ENCODE results near the gene SLC25A33. TPM values are rescaled to one million over a fixed set of nuclear protein-coding genes. Genes with fewer than 3 reads are reported as not detected.

The SLC25A33 gene
- total and polyA plus RNA-seq, 2 of the 8 experiments (the other 6 are each of a cell fraction or from before 2014, with no cell fraction given): 7.8 to 12.8 TPM

DNA sequence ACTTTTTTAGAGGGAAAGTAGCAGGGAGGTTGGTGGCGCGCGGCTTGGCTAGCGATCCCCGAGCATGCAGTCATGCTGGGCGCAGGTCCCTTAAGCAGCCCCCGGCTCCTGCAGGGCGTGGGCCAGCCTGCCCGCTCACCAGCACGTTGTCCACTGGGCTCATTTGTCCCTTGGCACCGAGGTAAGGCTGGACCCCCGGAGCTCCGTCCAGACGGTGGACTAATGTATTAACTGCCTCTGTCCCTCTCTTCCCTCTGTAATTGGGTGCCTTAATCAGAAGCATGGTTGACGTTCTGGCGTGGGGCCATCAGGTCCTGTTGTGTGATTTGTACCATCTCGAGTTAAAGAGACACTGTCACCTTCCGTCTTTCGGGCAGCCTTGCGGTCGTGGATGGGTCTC is 67.2 kb downstream of the SLC25A33 start:
- H3K4me2 ChIP-seq (ENCODE audit: insufficient read depth in 1 of 2, low read depth in 2 of 2, low read length in 2 of 2): no peak overlapping the region
- no peak overlapping the region for H3K9ac ChIP-seq (replicated peaks in 1 of 4; ENCODE audit: extremely low read depth in 1 of 4, low read depth in 3 of 4, low read length in 3 of 4)
- ChIA-PET POLR2A (ENCODE audit: partially characterized antibody) (interaction anchor here (1.2 to 2.4 kb wide), 4 partner anchors 9 to 18 kb away, joined by 3 to 8 read pairs (median 4); no protein-coding TSS in a partner anchor), CTCF (ENCODE audit: partially characterized antibody) (interaction anchor here (6.2 kb wide), 1 partner anchor 10 kb away, joined by 32 read pairs; no protein-coding TSS in a partner anchor)
- DNase-seq (ENCODE audit: low read depth in 1 of 2, low spot score in 2 of 2): no peak
- FAIRE-seq: no peak
- H4K5ac ChIP-seq (ENCODE audit: insufficient read length, low read depth, low read length): no peak overlapping the region
- H3K23me2 ChIP-seq (ENCODE audit: low read depth, low read length): no peaks in the 10 kb centered on the region
- H4K8ac ChIP-seq (ENCODE audit: extremely low read depth, insufficient read depth, low read length): no peak overlapping the region
- no peak for TF ChIP-seq TAF7 (optimal IDR thresholded peaks at IDR 0.05; ENCODE audit: borderline replicate concordance, low read depth, low read length)
- TF ChIP-seq HDAC2 (IDR thresholded peaks at IDR 0.05; ENCODE audit: borderline replicate concordance in 1 of 2, low read depth in 2 of 2, low read length in 2 of 2): no peak
- no peak for TF ChIP-seq NRF1 (IDR thresholded peaks at IDR 0.05; ENCODE audit: low read depth, low read length)
- TF ChIP-seq SIX5 (IDR thresholded peaks at IDR 0.05; ENCODE audit: low read depth, low read length): no peak
- no peak for TF ChIP-seq EGR1 (IDR thresholded peaks at IDR 0.05; ENCODE audit: borderline replicate concordance, low read depth, low read length)
- TF ChIP-seq SRF (IDR thresholded peaks at IDR 0.05; ENCODE audit: low read depth, low read length): no peak
- no peak for TF ChIP-seq BCL11A (IDR thresholded peaks at IDR 0.05; ENCODE audit: low read depth in 2 of 2, low read length in 2 of 2)
- TF ChIP-seq HDAC6 (IDR thresholded peaks at IDR 0.05; ENCODE audit: low read depth, low read length): no peak
- no peak for TF ChIP-seq SIN3A (conservative IDR thresholded peaks at IDR 0.05 in 1 of 2, IDR thresholded peaks at IDR 0.05 in 1 of 2; ENCODE audit: low read depth in 1 of 2, low read length in 2 of 2)
- TF ChIP-seq ASH2L (IDR thresholded peaks at IDR 0.05; ENCODE audit: low read length): no peak
- TF ChIP-seq TBP (IDR thresholded peaks at IDR 0.05; ENCODE audit: low read depth, low read length): no peak
- no peak for TF ChIP-seq RFX5 (IDR thresholded peaks at IDR 0.05; ENCODE audit: borderline replicate concordance, low read depth, low read length)
- TF ChIP-seq RNF2 (IDR thresholded peaks at IDR 0.05; ENCODE audit: borderline replicate concordance, low read depth, low read length, missing control alignments, poor library complexity, severe bottlenecking): no peak
- TF ChIP-seq KDM5A (IDR thresholded peaks at IDR 0.05; ENCODE audit: low read length): no peak
- no peak overlapping the region for H2AFZ ChIP-seq (ENCODE audit: low read length)
- H2BK20ac ChIP-seq (ENCODE audit: low read length): no peak overlapping the region
- no peak overlapping the region for H2BK15ac ChIP-seq (ENCODE audit: low read length)
- no peak overlapping the region for H2AK5ac ChIP-seq (ENCODE audit: low read depth, low read length)
- H2BK5ac ChIP-seq (ENCODE audit: low read depth, low read length): no peak overlapping the region
- no peak overlapping the region for H3K4ac ChIP-seq (replicated peaks; ENCODE audit: insufficient read length, low read depth, low read length)
- H3K36me3 ChIP-seq (ENCODE audit: control insufficient read depth in 2 of 4, insufficient read depth in 4 of 4, low read length in 3 of 4): peaks cover 8 to 30% (median 13%) of the 10 kb centered on the region in 4 experiments; a peak in 5 of 8 replicates
- no peak overlapping the region for H3K4me3 ChIP-seq (ENCODE audit: extremely low read depth in 1 of 4, insufficient read depth in 2 of 4, low read depth in 3 of 4, low read length in 4 of 4)
- H3K79me1 ChIP-seq (ENCODE audit: low read depth, low read length): no peaks in the 10 kb centered on the region; the same call in 1 of the 2 replicates
- no peaks in the 10 kb centered on the region; a peak in 1 of 7 replicates for H3K4me1 ChIP-seq (replicated peaks in 1 of 4; ENCODE audit: control insufficient read depth in 3 of 4, insufficient read depth in 4 of 4, low read length in 3 of 4)
- H3K79me2 ChIP-seq (ENCODE audit: control insufficient read depth in 1 of 2, insufficient read depth in 2 of 2, low read length in 2 of 2): no peaks in the 10 kb centered on the region
- H3K14ac ChIP-seq (ENCODE audit: insufficient read length): no peak overlapping the region
- no peak overlapping the region for H2BK120ac ChIP-seq (replicated peaks; ENCODE audit: low read depth, low read length)
- no peaks in the 10 kb centered on the region for H3K9me3 ChIP-seq (ENCODE audit: insufficient read depth in 2 of 2, low read depth in 1 of 2, low read length in 1 of 2)
- H3K18ac ChIP-seq (ENCODE audit: extremely low read depth, low read length): no peak overlapping the region
- no peak overlapping the region for H2BK12ac ChIP-seq (ENCODE audit: low read depth, low read length)
- no peaks in the 10 kb centered on the region for H3K27me3 ChIP-seq (replicated peaks in 1 of 4; ENCODE audit: control insufficient read depth in 3 of 4, extremely low read depth in 1 of 4, insufficient read depth in 3 of 4, low read length in 3 of 4)
- no peak overlapping the region for H3K56ac ChIP-seq (replicated peaks; ENCODE audit: insufficient read length, low read depth, low read length)
- no peak overlapping the region for H3K27ac ChIP-seq (ENCODE audit: low read depth, low read length)
- H4K20me1 ChIP-seq (replicated peaks in 1 of 2; ENCODE audit: control insufficient read depth in 1 of 2, insufficient read depth in 2 of 2, low read length in 2 of 2): peaks cover 3 to 14% of the 10 kb centered on the region in 2 experiments
- 93% methylated on average over 21 of the region's 21 CpGs; no CpG with 5 or more reads in 1 of the 2 experiments for WGBS, 2 experiments (ENCODE audit: extremely low coverage in 1 of 2, insufficient coverage in 1 of 2, insufficient read length in 1 of 2, insufficient replicate concordance in 2 of 2, low coverage in 1 of 2, low lambda C conversion rate in 2 of 2, missing lambda C conversion rate in 1 of 2)
- no peak overlapping the region for H3K23ac ChIP-seq (ENCODE audit: insufficient read length)
- no peak overlapping the region for H4K91ac ChIP-seq (replicated peaks; ENCODE audit: insufficient read length, low read length)

Measured in H1 (cell line).